NCI-H1417 treated with DMSO at 0.1 percent for 48 hours (cell line): ENCODE data around the gene SLC49A4.
"Not testable (repeated sequence)": the region's sequence is repeated elsewhere in the genome, so short reads cannot be mapped to it uniquely, and the experiment has no call there.

Source experiments
- DNase-seq: peaks from one replicate; lab custom pipeline; 2025; lab: John Stamatoyannopoulos, UW

Gene SLC49A4

DNA sequence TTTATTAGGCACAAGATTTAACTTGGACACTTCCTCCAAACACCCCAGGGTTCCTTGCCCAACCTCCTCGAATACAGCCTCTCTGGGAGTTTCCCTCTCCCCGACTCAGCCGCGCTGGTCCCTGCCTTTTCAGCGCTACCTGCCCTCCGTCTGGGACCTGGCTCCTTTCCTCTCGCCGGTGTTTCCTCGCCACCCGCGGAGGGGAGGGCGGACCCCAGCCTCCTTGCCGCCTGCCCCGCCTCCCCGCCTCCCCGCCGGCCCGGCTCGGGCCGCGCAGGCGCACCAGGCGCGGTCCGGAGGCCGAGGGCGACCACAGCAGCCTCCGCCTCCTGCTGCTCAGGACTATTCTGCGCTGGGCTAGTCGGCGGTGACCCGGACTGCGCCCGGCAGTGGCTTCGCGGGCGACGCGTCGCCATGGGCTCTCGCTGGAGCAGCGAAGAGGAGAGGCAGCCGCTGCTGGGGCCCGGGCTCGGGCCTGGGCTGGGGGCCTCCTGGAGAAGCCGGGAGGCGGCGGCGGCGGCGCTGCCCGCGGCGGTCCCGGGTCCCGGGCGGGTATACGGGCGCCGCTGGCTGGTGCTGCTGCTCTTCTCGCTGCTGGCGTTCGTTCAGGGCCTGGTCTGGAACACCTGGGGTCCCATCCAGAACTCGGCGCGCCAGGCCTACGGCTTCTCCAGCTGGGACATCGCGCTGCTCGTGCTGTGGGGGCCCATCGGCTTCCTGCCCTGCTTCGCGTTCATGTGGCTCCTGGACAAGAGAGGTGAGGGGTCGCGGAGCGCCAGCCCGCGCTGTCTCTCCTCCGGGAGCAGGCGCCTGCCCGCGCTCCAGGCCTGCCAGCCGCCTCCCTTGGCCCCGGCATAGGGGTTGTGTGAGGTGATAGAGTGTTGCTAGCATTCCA lies at the start of gene SLC49A4:
Gene SLC49A4, plus strand, starts transcription at position 291 of the 895 bp plus-strand sequence. Its CDS starts 124 bp downstream, at position 415.
- DNase-seq: no peak

DNA sequence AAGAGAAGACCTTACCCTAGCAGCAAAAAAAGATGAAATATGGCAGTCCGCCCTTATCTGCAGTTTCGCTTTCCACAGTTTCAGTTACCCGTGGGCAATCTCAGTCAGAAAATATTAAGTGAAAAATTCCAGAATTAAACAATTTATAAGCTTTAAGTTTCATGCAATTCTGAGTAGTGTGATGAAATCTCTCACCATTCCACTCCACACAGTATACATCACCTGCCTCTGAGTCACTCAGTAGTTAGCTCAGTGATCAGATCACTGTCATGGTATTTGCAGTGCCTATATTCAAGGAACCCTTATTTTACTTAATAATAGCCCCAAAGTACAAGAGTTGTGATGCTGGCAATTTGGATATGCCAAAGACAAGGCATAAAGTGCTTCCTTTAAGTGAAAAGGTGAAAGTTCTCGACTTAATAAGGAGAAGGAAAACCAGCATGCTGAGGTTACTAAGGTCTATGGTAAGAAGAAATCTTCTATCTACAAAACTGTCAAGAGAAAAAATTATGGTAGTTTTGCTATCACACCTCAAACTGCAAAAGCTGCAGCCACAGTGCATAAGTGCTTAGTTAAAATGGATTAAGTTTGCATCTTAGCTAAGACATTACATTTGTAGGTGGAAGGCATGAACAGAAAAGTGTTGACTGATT lies 49.4 kb upstream of the SLC49A4 start:
- DNase-seq: no peak

DNA sequence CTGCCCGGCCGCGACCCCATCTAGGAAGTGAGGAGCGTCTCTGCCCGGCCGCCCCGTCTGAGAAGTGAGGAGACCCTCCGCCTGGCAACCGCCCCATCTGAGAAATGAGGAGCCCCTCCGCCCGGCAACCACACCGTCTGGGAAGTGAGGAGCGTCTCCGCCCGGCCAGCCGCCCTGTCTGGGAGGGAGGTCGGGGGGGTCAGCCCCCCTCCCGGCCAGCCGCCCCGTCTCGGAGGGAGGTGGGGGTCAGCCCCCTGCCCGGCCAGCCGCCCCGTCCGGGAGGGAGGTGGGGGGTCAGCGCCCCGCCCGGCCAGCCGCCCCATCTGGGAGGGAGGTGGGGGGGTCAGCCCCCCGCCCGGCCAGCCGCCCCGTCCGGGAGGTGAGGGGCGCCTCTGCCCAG lies 47.6 kb upstream of the SLC49A4 start:
- not testable (repeated sequence) for DNase-seq

- DNase-seq: no peak
These were observed 46.5 kb upstream of the SLC49A4 start for GRCh38 chr3:122748347-122748746.

- no peak for DNase-seq
These were observed 39.9 kb upstream of the SLC49A4 start for GRCh38 chr3:122754929-122755328.

DNA sequence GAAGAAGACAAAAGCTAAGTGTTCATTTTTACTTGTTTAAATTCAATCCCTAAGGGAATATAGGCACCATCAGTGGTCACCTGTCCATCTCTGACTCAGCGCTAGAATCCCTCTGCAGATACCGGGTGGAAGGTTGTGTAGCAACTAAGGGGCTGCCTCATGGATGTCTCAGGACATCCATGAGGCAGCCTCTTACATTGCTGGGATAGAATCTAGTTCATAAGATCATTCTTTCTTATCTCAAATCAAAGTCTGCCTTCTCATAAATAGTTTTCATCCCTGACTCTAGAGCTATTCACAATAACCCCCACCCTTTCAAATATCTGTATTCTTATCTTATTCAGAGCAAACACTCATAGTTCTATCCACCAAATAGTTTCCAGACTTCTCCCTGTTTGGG lies 39.4 kb upstream of the SLC49A4 start:
- DNase-seq: no peak

- no peak for DNase-seq
These were observed 35.9 kb upstream of the SLC49A4 start for GRCh38 chr3:122758877-122759560.

DNA sequence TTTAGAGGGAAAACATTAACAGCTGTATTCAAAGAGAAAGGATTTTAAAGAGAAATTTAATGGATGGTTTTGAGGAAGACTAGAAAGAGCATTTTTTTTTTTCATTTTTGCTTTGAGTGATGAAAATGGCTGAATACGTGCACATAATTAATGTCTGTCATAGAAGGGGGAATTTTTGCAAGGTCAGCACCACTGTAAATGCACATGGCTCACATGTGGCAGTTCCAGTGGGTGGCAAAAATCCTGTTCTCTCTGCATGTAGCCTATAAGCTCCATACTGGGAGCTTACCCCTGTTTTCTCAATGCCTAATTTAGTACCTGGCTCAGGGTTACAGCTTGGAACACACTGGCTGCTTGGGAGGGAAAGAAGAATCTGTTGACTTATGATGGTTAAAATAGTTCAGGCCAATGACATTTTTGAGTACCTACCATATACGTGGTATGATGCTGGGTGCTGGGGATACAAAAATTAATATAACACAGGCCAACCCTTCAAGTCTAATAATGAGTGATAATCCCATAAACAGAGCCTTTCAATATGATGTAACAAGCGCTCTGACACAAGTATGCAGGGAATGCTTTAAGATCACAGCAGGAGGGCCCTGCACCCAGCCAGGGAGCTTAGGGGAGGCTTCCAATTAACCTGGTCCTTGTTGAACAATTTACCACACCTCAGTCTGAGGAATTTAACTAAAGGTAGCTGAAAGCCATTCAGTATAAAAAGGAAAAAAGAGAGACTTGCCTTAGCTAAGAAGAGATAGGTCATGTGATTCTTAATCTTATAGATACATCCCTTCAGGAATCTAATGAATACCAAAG lies 34.2 kb upstream of the SLC49A4 start:
- DNase-seq: no peak

DNA sequence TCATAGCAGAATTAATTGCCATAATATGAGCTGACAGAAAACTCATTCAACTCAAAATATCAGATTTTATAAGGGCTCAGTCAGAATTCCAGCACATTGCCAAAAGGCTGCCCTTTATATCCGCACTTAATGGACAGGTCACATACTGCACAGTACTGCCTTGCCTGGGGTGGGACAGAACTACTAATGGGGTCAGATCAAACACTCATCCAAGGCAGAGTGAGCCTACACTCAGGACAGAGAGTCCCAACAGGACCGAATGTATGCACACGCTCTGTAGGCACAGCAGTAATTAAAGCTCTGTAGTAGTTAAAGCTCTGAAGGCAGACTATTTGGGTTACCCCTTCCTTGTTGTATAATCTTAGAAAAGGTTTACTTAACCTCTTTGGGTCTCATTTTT lies 28.4 kb upstream of the SLC49A4 start:
- DNase-seq: no peak

- DNase-seq: no peak
These were observed 27.1 kb upstream of the SLC49A4 start for GRCh38 chr3:122767540-122768372.

- DNase-seq: no peak
These were observed 24.2 kb upstream of the SLC49A4 start for GRCh38 chr3:122770521-122771202.

- DNase-seq: no peak
These were observed 22.0 kb upstream of the SLC49A4 start for GRCh38 chr3:122772827-122773226.

- no peak for DNase-seq
These were observed 20.8 kb upstream of the SLC49A4 start for GRCh38 chr3:122773944-122774509.

DNA sequence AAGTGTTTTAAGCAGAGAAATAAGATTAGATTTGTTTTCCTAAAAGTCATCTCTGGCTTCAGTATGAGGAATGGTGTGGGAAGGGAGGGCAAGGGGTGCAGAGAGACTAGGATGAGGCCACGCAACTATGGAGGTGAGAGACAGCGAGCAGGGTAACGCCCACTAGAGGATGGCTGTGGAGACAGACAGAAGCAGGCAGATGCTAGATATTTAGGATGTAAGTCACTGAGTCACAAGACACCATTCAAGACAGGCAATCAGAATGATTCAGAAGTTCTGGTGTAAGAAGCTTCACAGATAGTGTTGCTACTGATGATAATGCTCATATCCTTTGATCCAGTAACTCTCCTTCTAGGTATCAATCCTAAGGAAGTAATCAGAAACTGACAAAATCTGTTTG lies 20.3 kb upstream of the SLC49A4 start:
- no peak for DNase-seq

- no peak for DNase-seq
These were observed 18.0 kb upstream of the SLC49A4 start for GRCh38 chr3:122776675-122777468.

DNA sequence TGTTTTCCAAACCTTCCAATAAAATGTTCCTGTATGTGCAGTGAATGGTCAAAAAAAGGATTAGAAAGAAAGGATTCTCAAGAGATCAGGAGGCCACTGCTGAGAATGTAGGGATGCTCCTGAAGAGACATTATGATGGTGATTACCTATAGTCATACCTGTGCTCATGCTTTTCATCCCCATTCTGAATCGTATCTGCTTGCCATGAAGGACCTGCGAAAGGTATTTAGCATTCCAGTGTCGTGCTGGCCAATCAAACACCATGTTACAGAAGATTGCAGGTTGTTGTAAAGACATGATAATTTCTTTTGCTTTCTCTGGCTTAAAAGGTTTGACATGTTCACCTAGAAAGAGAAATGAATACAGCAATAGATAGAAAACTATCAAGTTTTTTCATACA lies 17.3 kb upstream of the SLC49A4 start:
- no peak for DNase-seq

DNA sequence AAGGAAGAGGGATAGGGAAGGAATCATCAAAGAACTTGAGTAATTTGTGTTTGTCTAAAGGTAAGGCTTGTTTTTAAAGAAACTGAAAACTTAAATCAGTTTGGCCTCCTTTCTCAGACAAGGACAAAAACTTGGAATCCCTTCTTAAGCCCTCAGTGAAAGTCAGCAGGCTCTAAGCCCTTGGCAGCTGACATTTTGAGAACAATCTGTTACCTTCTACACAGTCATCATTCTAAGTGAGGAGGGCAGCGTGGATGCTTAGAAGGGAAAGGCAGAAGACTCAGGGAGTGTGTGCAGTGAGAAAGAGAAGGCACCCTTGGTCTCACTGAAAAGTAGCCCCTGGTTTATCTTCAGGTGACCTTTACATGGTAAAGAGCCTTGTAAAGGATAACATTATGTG lies 12.1 kb upstream of the SLC49A4 start:
- no peak for DNase-seq

GRCh38 chr3:122784436-122784835 lies 10.4 kb upstream of the SLC49A4 start:
- no peak for DNase-seq

GRCh38 chr3:122785231-122785630 lies 9.6 kb upstream of the SLC49A4 start:
- DNase-seq: no peak
